Measurements from ENCODE around the gene LTB4R.

GRCh38 chr14:24261969-24262327 lies 49.4 kb upstream of the LTB4R start:
- TF ChIP-seq, protein P1, sequence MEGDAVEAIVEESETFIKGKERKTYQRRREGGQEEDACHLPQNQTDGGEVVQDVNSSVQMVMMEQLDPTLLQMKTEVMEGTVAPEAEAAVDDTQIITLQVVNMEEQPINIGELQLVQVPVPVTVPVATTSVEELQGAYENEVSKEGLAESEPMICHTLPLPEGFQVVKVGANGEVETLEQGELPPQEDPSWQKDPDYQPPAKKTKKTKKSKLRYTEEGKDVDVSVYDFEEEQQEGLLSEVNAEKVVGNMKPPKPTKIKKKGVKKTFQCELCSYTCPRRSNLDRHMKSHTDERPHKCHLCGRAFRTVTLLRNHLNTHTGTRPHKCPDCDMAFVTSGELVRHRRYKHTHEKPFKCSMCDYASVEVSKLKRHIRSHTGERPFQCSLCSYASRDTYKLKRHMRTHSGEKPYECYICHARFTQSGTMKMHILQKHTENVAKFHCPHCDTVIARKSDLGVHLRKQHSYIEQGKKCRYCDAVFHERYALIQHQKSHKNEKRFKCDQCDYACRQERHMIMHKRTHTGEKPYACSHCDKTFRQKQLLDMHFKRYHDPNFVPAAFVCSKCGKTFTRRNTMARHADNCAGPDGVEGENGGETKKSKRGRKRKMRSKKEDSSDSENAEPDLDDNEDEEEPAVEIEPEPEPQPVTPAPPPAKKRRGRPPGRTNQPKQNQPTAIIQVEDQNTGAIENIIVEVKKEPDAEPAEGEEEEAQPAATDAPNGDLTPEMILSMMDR (conservative IDR thresholded peaks at IDR 0.05 in 1 of 2, IDR thresholded peaks at IDR 0.05 in 1 of 2; ENCODE audit: low read depth in 1 of 2, low read length in 2 of 2) = no peak
- no peak for TF ChIP-seq EZH2 (IDR thresholded peaks at IDR 0.05; ENCODE audit: low read length, missing control alignments)

All from fibroblast of lung (primary cell).